NB4 (cell line): ENCODE data around the gene EXD3.

Experiments
- MYC ChIP-seq: IDR thresholded peaks from 2 replicates; pipeline ENCODE4 v1.6.1; 2011; ENCODE audit warnings: low read depth, low read length
- POLR2A ChIP-seq: IDR thresholded peaks from 2 replicates; pipeline ENCODE4 v1.6.1; 2011; ENCODE audit warnings: mild to moderate bottlenecking; ENCODE audit not compliant: insufficient read length; ENCODE audit errors: extremely low read depth
- TF ChIP-seq, protein P1 (sequence below): IDR thresholded peaks from one replicate; pipeline ENCODE4 v1.5.1; 2012; ENCODE audit warnings: low read depth, low read length

DNA sequence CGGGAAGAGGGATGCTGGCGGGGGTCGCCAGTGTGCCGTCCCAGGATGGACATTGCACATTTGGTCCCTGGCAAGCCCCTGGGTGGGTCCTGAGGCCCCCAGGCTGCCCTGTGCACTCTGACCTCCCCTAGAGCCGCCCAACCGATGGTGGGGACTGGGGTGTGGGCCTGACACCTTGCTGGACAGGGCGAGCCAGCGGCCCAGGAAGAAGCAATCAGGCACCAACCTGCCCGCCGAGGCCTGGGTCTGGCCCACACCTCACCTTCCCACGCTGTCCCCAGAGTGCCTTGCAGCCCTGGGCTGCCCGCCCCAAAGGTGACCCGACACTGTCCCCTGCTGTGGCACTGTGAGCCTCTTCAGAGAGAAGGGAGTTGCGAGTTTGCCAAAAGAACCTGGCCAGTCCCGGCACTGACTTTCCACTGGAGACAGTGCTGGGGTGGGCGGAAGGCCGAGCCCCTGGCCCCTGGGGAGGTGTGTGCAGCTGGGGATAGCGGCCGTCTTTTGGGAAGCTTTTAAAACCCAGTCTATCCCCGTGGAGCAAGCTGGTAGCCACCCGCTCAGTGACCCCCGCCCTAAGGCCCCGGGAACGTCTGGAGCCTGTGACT, 108.9 kb downstream of the EXD3 start:
- TF ChIP-seq MYC, result no peak
- TF ChIP-seq POLR2A, result no peak
- TF ChIP-seq, protein P1, sequence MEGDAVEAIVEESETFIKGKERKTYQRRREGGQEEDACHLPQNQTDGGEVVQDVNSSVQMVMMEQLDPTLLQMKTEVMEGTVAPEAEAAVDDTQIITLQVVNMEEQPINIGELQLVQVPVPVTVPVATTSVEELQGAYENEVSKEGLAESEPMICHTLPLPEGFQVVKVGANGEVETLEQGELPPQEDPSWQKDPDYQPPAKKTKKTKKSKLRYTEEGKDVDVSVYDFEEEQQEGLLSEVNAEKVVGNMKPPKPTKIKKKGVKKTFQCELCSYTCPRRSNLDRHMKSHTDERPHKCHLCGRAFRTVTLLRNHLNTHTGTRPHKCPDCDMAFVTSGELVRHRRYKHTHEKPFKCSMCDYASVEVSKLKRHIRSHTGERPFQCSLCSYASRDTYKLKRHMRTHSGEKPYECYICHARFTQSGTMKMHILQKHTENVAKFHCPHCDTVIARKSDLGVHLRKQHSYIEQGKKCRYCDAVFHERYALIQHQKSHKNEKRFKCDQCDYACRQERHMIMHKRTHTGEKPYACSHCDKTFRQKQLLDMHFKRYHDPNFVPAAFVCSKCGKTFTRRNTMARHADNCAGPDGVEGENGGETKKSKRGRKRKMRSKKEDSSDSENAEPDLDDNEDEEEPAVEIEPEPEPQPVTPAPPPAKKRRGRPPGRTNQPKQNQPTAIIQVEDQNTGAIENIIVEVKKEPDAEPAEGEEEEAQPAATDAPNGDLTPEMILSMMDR, result no peak
